ENCODE measurements around the gene CNTN2.

DNA sequence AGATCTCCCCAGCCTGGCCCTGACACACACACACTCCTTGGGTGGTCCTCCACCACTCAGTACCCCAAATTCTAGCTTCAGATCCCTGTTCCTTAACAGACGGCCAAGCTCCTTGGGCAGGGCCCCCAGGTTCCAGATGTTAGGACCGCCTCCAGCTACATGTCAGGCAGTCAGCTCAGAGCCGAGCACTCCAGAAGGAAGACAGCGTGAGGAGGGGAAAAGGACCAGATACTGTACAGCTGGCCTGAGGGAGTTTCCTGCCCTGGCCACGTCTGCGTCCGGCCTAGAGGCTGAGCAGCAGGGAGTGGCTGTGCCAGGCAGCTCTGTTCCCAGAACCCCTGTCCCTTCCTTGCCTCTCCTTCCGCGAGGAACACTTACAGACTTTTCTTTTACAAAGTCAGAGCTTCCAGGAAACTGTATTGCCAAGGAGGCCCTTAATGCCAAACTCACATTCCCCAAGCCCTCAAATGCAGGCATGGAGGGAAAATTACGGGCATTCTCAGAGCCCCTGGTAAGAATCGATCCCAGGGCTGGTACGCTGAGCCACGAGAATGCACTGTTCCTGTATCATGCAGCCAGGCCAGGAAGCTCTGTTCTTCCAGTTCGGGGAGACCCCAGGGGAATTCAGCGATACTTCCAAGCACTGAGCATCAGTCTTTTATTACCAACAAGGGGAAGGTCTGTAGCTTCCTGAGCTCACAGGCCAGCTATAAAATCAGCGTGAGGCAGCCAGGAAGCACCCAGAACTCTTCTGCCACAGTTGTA is 45.2 kb upstream of the CNTN2 start:
- TF ChIP-seq, protein P1, sequence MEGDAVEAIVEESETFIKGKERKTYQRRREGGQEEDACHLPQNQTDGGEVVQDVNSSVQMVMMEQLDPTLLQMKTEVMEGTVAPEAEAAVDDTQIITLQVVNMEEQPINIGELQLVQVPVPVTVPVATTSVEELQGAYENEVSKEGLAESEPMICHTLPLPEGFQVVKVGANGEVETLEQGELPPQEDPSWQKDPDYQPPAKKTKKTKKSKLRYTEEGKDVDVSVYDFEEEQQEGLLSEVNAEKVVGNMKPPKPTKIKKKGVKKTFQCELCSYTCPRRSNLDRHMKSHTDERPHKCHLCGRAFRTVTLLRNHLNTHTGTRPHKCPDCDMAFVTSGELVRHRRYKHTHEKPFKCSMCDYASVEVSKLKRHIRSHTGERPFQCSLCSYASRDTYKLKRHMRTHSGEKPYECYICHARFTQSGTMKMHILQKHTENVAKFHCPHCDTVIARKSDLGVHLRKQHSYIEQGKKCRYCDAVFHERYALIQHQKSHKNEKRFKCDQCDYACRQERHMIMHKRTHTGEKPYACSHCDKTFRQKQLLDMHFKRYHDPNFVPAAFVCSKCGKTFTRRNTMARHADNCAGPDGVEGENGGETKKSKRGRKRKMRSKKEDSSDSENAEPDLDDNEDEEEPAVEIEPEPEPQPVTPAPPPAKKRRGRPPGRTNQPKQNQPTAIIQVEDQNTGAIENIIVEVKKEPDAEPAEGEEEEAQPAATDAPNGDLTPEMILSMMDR (IDR thresholded peaks at IDR 0.05) = no peak
- no peak for TF ChIP-seq POLR2AphosphoS5 (IDR thresholded peaks at IDR 0.05)

Measured in prostate gland (tissue), 2 donors.